GM12873 (cell line): Measurements from ENCODE around the gene IGFBP4.

ENCODE experiments used
- CTCF ChIP-seq: IDR thresholded peaks from 2 replicates; pipeline ENCODE4 v1.5.1; 2012; ENCODE audit warnings: low read depth, mild to moderate bottlenecking, moderate library complexity, low read length, control low read depth; ENCODE audit not compliant: insufficient read depth; ENCODE audit errors: missing control alignments

The IGFBP4 gene

GRCh38 chr17:40458851-40459482, 15.7 kb downstream of the IGFBP4 start:
- TF ChIP-seq CTCF = no peak

DNA sequence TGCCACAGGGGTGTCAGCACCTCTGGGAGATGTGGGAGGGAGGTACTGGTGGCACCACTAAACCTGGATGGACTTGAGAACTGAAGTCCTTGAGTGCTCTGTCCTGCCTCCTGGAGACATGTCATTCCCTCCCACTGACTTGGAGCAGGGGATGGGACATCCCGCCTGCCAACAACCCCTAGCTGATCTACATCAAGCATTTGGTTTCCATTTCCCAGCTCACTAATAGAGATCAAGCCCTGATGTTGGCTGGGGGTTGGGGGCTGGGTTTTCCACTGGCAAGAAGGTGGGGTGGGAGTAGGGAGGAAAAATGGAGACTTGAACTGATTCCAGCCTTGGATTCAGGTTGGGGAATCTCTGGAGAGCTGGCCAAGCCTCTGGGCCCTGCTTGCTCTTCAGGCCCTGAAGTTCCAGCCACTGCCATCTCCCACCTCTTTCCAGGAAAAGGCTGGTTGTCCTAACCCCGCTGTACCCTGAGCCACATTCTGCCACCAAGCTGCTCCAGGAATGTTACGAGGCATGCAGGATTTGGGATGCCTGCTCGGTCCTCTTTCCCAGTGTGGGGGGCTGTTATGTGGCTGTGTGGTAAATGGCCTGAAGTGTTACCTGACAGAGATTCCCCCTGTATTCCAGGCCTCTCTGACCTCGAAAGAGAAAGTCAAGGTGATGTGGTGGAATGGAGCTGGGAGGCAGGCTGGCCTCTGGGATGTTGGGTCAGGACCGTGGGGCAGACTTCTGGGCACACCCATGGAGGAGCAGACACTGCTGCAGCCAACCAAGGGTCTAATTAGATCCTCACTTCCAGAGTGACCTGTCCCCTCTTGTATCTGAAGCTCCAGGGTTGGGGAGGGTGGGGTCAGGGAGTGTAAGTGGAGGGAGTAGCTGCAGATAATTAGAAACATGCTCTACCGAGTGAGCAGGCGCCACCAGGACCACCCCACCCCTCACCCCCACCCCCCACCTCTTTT, 16.7 kb downstream of the IGFBP4 start:
- TF ChIP-seq CTCF = no peak

GRCh38 chr17:40460604-40460967, 17.3 kb downstream of the IGFBP4 start:
- no peak for TF ChIP-seq CTCF

GRCh38 chr17:40460968-40461731, 17.9 kb downstream of the IGFBP4 start:
- TF ChIP-seq CTCF = no peak

DNA sequence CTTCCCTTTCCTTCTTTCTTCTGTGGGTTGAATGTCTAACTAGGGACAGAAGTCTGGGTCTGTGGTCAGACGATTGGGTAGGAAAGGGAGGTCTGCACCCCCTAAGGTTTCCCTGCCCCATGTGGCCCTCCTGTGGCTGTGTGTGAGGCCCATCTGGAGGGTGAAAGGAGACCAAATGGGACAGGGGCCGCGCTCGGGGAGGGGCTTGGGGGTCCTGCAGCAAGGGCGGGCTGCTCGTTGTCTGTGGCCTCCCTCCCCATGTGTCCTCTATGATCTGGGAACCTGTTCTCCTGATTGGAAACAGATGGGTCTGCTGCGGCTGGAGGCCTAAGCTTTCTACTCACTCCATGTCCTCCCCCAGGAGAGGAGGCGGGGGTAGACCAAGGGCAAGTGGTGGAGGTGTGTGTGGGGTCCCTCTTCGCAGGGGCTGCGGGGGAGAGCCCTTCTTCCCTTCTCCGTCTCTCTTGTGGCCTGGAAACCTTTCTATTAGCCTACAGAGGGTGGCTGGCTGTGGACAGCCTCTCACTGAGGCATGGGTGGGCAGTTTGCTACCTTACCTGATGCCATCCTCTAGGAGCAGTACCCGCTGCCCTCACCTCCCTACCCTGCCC, 18.6 kb downstream of the IGFBP4 start:
- TF ChIP-seq CTCF = no peak

GRCh38 chr17:40462343-40463121, 19.3 kb downstream of the IGFBP4 start:
- TF ChIP-seq CTCF = no peak
